ENCODE data around the gene TBX21.

TBX21 gene

GRCh38 chr17:47697906-47698711 lies 34.9 kb upstream of the TBX21 start:
- DNase-seq (ENCODE audit: low read depth), result no peak

- peak; percentile 58 for DNase-seq (ENCODE audit: low read depth)
Observed at GRCh38 chr17:47698749-47699535, 34.1 kb upstream of the TBX21 start.

GRCh38 chr17:47699536-47699840 lies 33.5 kb upstream of the TBX21 start:
- no peak for DNase-seq (ENCODE audit: low read depth)

- DNase-seq (ENCODE audit: low read depth), result no peak
Observed at GRCh38 chr17:47700471-47701449, 32.3 kb upstream of the TBX21 start.

GRCh38 chr17:47701608-47702007 lies 31.4 kb upstream of the TBX21 start:
- no peak for DNase-seq (ENCODE audit: low read depth)

GRCh38 chr17:47702391-47702995 lies 30.5 kb upstream of the TBX21 start:
- DNase-seq (ENCODE audit: low read depth), result no peak

- no peak for DNase-seq (ENCODE audit: low read depth)
Observed at GRCh38 chr17:47703191-47703591, 29.8 kb upstream of the TBX21 start.

GRCh38 chr17:47703671-47704070 lies 29.4 kb upstream of the TBX21 start:
- DNase-seq (ENCODE audit: low read depth), result no peak

GRCh38 chr17:47704116-47704515 lies 28.9 kb upstream of the TBX21 start:
- no peak for DNase-seq (ENCODE audit: low read depth)

GRCh38 chr17:47704736-47705135 lies 28.3 kb upstream of the TBX21 start:
- no peak for DNase-seq (ENCODE audit: low read depth)

GRCh38 chr17:47705536-47706530 lies 27.2 kb upstream of the TBX21 start:
- DNase-seq (ENCODE audit: low read depth), result no peak

GRCh38 chr17:47707056-47707804 lies 25.8 kb upstream of the TBX21 start:
- peak; percentile 38 for DNase-seq (ENCODE audit: low read depth)

- no peak for DNase-seq (ENCODE audit: low read depth)
Observed at GRCh38 chr17:47707884-47708283, 25.2 kb upstream of the TBX21 start.

GRCh38 chr17:47708312-47708863 lies 24.6 kb upstream of the TBX21 start:
- DNase-seq (ENCODE audit: low read depth), result no peak

GRCh38 chr17:47708864-47709541 lies 24.0 kb upstream of the TBX21 start:
- peak; percentile 60 for DNase-seq (ENCODE audit: low read depth)

- DNase-seq (ENCODE audit: low read depth), result no peak
Observed at GRCh38 chr17:47709594-47709993, 23.4 kb upstream of the TBX21 start.

- no peak for DNase-seq (ENCODE audit: low read depth)
Observed at GRCh38 chr17:47711366-47712099, 21.5 kb upstream of the TBX21 start.

- no peak for DNase-seq (ENCODE audit: low read depth)
Observed at GRCh38 chr17:47712330-47713023, 20.6 kb upstream of the TBX21 start.

All from EH (cell line).